Progenitor cell of endocrine pancreas (in vitro differentiated cells): ENCODE results near the gene KCNMB2. TPM values are rescaled to one million over a fixed set of nuclear protein-coding genes. Genes with fewer than 3 reads are reported as not detected.

Experiments
- DNase-seq: peaks from one replicate; pipeline ENCODE4 v3.0.0; 2021; ENCODE audit warnings: low spot score; ENCODE audit not compliant: unreplicated experiment
- H3K27ac Mint-ChIP-seq: 2 replicates; pipeline ENCODE4 v1.8.0; 2021; ENCODE audit warnings: mild to moderate bottlenecking, moderate library complexity, mixed read lengths
- H3K27me3 Mint-ChIP-seq: 2 replicates; pipeline ENCODE4 v1.8.0; 2021; ENCODE audit warnings: mixed read lengths
- H3K36me3 Mint-ChIP-seq: 2 replicates; pipeline ENCODE4 v1.8.0; 2022; ENCODE audit warnings: mixed read lengths; ENCODE audit not compliant: insufficient read depth
- H3K4me1 Mint-ChIP-seq: 2 replicates; pipeline ENCODE4 v1.8.0; 2021; ENCODE audit warnings: low read depth, mixed read lengths
- H3K4me3 Mint-ChIP-seq: 2 replicates; pipeline ENCODE4 v1.8.0; 2021; ENCODE audit warnings: low read depth, mild to moderate bottlenecking, moderate library complexity, mixed read lengths
- H3K9me3 Mint-ChIP-seq: 2 replicates; pipeline ENCODE4 v1.8.0; 2021; ENCODE audit warnings: low read depth, mixed read lengths
- CTCF ChIP-seq: fragments of 200-600 bp; sonication (generic); IDR thresholded peaks from one replicate; pipeline ENCODE4 v1.5.0; 2021; ENCODE audit warnings: antibody characterized with exemption, mild to moderate bottlenecking; ENCODE audit not compliant: unreplicated experiment
- total RNA-seq: library from RNA; stranded (reverse); gene quantifications from 2 replicates; pipeline ENCODE4 v1.2.1, GENCODE V29; 2021

Gene KCNMB2
- total RNA-seq, 1 donor from 2014 or later: not detected

- no peak overlapping the region for H3K27ac Mint-ChIP-seq
- no peak overlapping the region for H3K4me3 Mint-ChIP-seq
- H3K36me3 Mint-ChIP-seq: no peaks in the 10 kb centered on the region
- TF ChIP-seq CTCF: no peak
- DNase-seq: no peak
- H3K9me3 Mint-ChIP-seq: no peaks in the 10 kb centered on the region
- no peaks in the 10 kb centered on the region for H3K27me3 Mint-ChIP-seq
- no peaks in the 10 kb centered on the region for H3K4me1 Mint-ChIP-seq
Measured at GRCh38 chr3:178767581-178767980, 231.3 kb downstream of the KCNMB2 start.

- H3K4me1 Mint-ChIP-seq: no peaks in the 10 kb centered on the region
- no peaks in the 10 kb centered on the region for H3K9me3 Mint-ChIP-seq
- H3K36me3 Mint-ChIP-seq: no peaks in the 10 kb centered on the region
- H3K27me3 Mint-ChIP-seq: no peaks in the 10 kb centered on the region
- no peak overlapping the region for H3K4me3 Mint-ChIP-seq
- H3K27ac Mint-ChIP-seq: no peak overlapping the region
- DNase-seq: no peak
- TF ChIP-seq CTCF: no peak
Measured at GRCh38 chr3:178768072-178768864, 232.0 kb downstream of the KCNMB2 start.

- TF ChIP-seq CTCF: no peak
- Mint-ChIP-seq H3K27me3 (no peaks in the 10 kb centered on the region), H3K9me3 (no peaks in the 10 kb centered on the region), H3K4me3 (no peak overlapping the region), H3K36me3 (no peaks in the 10 kb centered on the region), H3K4me1 (no peaks in the 10 kb centered on the region), H3K27ac (no peak overlapping the region)
- no peak for DNase-seq
Measured at GRCh38 chr3:178771511-178771910, 235.3 kb downstream of the KCNMB2 start.

GRCh38 chr3:178772746-178773145 is 236.5 kb downstream of the KCNMB2 start:
- Mint-ChIP-seq H3K9me3 (no peaks in the 10 kb centered on the region), H3K4me1 (no peaks in the 10 kb centered on the region), H3K27ac (no peak overlapping the region), H3K4me3 (no peak overlapping the region), H3K27me3 (no peaks in the 10 kb centered on the region), H3K36me3 (no peaks in the 10 kb centered on the region)
- TF ChIP-seq CTCF: no peak
- DNase-seq: no peak

- no peaks in the 10 kb centered on the region for H3K27me3 Mint-ChIP-seq
- no peaks in the 10 kb centered on the region for H3K9me3 Mint-ChIP-seq
- no peak overlapping the region for H3K4me3 Mint-ChIP-seq
- no peaks in the 10 kb centered on the region for H3K4me1 Mint-ChIP-seq
- no peak for TF ChIP-seq CTCF
- DNase-seq: no peak
- no peaks in the 10 kb centered on the region for H3K36me3 Mint-ChIP-seq
- H3K27ac Mint-ChIP-seq: no peak overlapping the region
Measured at GRCh38 chr3:178773358-178773757, 237.1 kb downstream of the KCNMB2 start.
